GM23338 (cell line): Measurements from ENCODE around the gene MAPK4.

Experiments
- CTCF ChIP-seq, 2 experiments: fragments of 200-600 bp in 1 of 2; sonication (generic) in 1 of 2; conservative IDR thresholded peaks; 2 replicates each; pipeline versions ENCODE4 v1.5.1 to v1.6.1; 2016 to 2017; ENCODE audit warnings: antibody characterized with exemption in 2 of 2, low read depth in 2 of 2, mild to moderate bottlenecking in 2 of 2, moderate library complexity in 1 of 2
- EZH2phosphoT487 ChIP-seq: fragments of 200-600 bp; sonication (generic); IDR thresholded peaks from one replicate; pipeline ENCODE4 v1.8.1; 2018; ENCODE audit warnings: antibody characterized with exemption; ENCODE audit not compliant: unreplicated experiment
- JUNB ChIP-seq: IDR thresholded peaks from one replicate; pipeline ENCODE4 v1.6.1; 2016; ENCODE audit warnings: antibody characterized with exemption; ENCODE audit not compliant: unreplicated experiment
- ZNF462 ChIP-seq: fragments of 250-450 bp; sonication (Bioruptor Pico); IDR thresholded peaks from 2 replicates; pipeline ENCODE4 v1.5.0; 2020; ENCODE audit warnings: mild to moderate bottlenecking, moderate library complexity

GRCh38 chr18:50632895-50633515 is 73.1 kb downstream of the MAPK4 start:
- TF ChIP-seq EZH2phosphoT487 (no peak), CTCF (conservative IDR thresholded peaks at IDR 0.05; ENCODE audit: low read depth in 2 of 2) (no peak), JUNB (no peak), ZNF462 (CRISPR knock-in tag) (no peak)
